Measurements from ENCODE around the gene NCKAP5. TPM values are rescaled to one million over a fixed set of nuclear protein-coding genes. Genes with fewer than 3 reads are reported as not detected.

Gene NCKAP5
- total and polyA plus RNA-seq, 2 experiments from 2014 or later, result 2.2 to 5.5 TPM

GRCh38 chr2:132734961-132735360 is 833.3 kb downstream of the NCKAP5 start:
- Histone ChIP-seq H3K79me2 (no peaks in the 10 kb centered on the region), H4K20me1 (ENCODE audit: insufficient read depth, poor library complexity, severe bottlenecking) (no peaks in the 10 kb centered on the region), H3K27me3 (no peaks in the 10 kb centered on the region), H3K4me1 (ENCODE audit: insufficient read depth) (no peaks in the 10 kb centered on the region), H3K9me2 (replicated peaks; ENCODE audit: insufficient read depth) (no peaks in the 10 kb centered on the region), H3K4me2 (no peak overlapping the region), H3K4me3 (no peak overlapping the region), H3K9me3 (ENCODE audit: low read depth) (no peaks in the 10 kb centered on the region), H3K36me3 (replicated peaks; ENCODE audit: insufficient read depth, low read depth) (no peaks in the 10 kb centered on the region), H3K27ac (no peak overlapping the region), H2AFZ (no peak overlapping the region)
- DNase-seq (ENCODE audit: low spot score), result no peak
- 87% methylated on average over 3 of the region's 3 CpGs for WGBS (ENCODE audit: low lambda C conversion rate, missing lambda C conversion rate)
- TF ChIP-seq, protein P1, sequence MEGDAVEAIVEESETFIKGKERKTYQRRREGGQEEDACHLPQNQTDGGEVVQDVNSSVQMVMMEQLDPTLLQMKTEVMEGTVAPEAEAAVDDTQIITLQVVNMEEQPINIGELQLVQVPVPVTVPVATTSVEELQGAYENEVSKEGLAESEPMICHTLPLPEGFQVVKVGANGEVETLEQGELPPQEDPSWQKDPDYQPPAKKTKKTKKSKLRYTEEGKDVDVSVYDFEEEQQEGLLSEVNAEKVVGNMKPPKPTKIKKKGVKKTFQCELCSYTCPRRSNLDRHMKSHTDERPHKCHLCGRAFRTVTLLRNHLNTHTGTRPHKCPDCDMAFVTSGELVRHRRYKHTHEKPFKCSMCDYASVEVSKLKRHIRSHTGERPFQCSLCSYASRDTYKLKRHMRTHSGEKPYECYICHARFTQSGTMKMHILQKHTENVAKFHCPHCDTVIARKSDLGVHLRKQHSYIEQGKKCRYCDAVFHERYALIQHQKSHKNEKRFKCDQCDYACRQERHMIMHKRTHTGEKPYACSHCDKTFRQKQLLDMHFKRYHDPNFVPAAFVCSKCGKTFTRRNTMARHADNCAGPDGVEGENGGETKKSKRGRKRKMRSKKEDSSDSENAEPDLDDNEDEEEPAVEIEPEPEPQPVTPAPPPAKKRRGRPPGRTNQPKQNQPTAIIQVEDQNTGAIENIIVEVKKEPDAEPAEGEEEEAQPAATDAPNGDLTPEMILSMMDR (IDR thresholded peaks at IDR 0.05; ENCODE audit: poor library complexity), result no peak
- TF ChIP-seq EZH2 (IDR thresholded peaks at IDR 0.05; ENCODE audit: borderline replicate concordance) (no peak), EZH2phosphoT487 (IDR thresholded peaks at IDR 0.05; ENCODE audit: low read depth, severe bottlenecking, unreplicated experiment) (no peak)

- 83% methylated on average over 6 of the region's 6 CpGs for WGBS (ENCODE audit: low lambda C conversion rate, missing lambda C conversion rate)
- Histone ChIP-seq H3K9me3 (ENCODE audit: low read depth) (no peaks in the 10 kb centered on the region), H3K27ac (no peak overlapping the region), H3K4me3 (no peak overlapping the region), H3K9me2 (replicated peaks; ENCODE audit: insufficient read depth) (no peaks in the 10 kb centered on the region), H3K4me2 (no peak overlapping the region), H3K79me2 (no peaks in the 10 kb centered on the region), H3K36me3 (replicated peaks; ENCODE audit: insufficient read depth, low read depth) (no peaks in the 10 kb centered on the region), H3K4me1 (ENCODE audit: insufficient read depth) (no peaks in the 10 kb centered on the region), H3K27me3 (no peaks in the 10 kb centered on the region), H2AFZ (no peak overlapping the region), H4K20me1 (ENCODE audit: insufficient read depth, poor library complexity, severe bottlenecking) (no peaks in the 10 kb centered on the region)
- TF ChIP-seq, protein P1 (IDR thresholded peaks at IDR 0.05; ENCODE audit: poor library complexity), result no peak
- no peak for TF ChIP-seq EZH2 (IDR thresholded peaks at IDR 0.05; ENCODE audit: borderline replicate concordance)
- no peak for TF ChIP-seq EZH2phosphoT487 (IDR thresholded peaks at IDR 0.05; ENCODE audit: low read depth, severe bottlenecking, unreplicated experiment)
- no peak for DNase-seq (ENCODE audit: low spot score)
Measured at GRCh38 chr2:132733094-132733493, 835.2 kb downstream of the NCKAP5 start.

- no peaks in the 10 kb centered on the region for H3K9me3 ChIP-seq (ENCODE audit: low read depth)
- no peak for DNase-seq (ENCODE audit: low spot score)
- H3K27me3 ChIP-seq, result no peaks in the 10 kb centered on the region
- H3K9me2 ChIP-seq (replicated peaks; ENCODE audit: insufficient read depth), result no peaks in the 10 kb centered on the region
- H3K27ac ChIP-seq, result no peak overlapping the region
- no peaks in the 10 kb centered on the region for H3K79me2 ChIP-seq
- WGBS (ENCODE audit: low lambda C conversion rate, missing lambda C conversion rate), result 93% methylated on average over 6 of the region's 6 CpGs
- H3K4me1 ChIP-seq (ENCODE audit: insufficient read depth), result no peaks in the 10 kb centered on the region
- H4K20me1 ChIP-seq (ENCODE audit: insufficient read depth, poor library complexity, severe bottlenecking), result no peaks in the 10 kb centered on the region
- H3K36me3 ChIP-seq (replicated peaks; ENCODE audit: insufficient read depth, low read depth), result no peaks in the 10 kb centered on the region
- no peak overlapping the region for H3K4me2 ChIP-seq
- no peak overlapping the region for H3K4me3 ChIP-seq
- TF ChIP-seq, protein P1 (IDR thresholded peaks at IDR 0.05; ENCODE audit: poor library complexity), result no peak
- no peak overlapping the region for H2AFZ ChIP-seq
Measured at GRCh38 chr2:132732694-132733093, 835.6 kb downstream of the NCKAP5 start.

DNA sequence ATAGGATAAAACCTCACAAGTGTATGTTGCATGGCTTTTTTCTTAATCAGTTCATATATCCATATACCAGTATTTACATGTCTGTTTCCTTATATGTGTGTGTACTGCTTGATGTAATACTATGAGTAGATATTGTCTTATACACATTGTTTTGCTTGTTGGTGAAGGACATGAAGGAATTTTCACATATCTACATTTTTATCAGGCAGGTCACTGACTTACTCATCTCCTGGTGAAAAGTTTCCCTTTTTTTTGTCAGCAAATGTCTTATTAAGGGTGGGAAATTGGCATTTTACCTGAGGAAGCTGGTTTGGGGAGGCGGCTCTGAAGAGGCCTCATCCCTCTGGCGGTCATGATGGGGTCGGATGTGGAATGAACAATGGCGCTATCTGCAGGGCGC is 836.8 kb downstream of the NCKAP5 start:
- Histone ChIP-seq H3K27ac (no peak overlapping the region), H3K4me2 (no peak overlapping the region), H3K9me3 (ENCODE audit: low read depth) (no peaks in the 10 kb centered on the region), H3K9me2 (replicated peaks; ENCODE audit: insufficient read depth) (no peaks in the 10 kb centered on the region), H2AFZ (no peak overlapping the region), H3K36me3 (replicated peaks; ENCODE audit: insufficient read depth, low read depth) (no peaks in the 10 kb centered on the region), H3K79me2 (no peaks in the 10 kb centered on the region), H3K4me1 (ENCODE audit: insufficient read depth) (no peaks in the 10 kb centered on the region), H3K4me3 (no peak overlapping the region), H4K20me1 (ENCODE audit: insufficient read depth, poor library complexity, severe bottlenecking) (no peaks in the 10 kb centered on the region), H3K27me3 (no peaks in the 10 kb centered on the region)
- no peak for TF ChIP-seq EZH2phosphoT487 (IDR thresholded peaks at IDR 0.05; ENCODE audit: low read depth, severe bottlenecking, unreplicated experiment)
- TF ChIP-seq, protein P1 (IDR thresholded peaks at IDR 0.05; ENCODE audit: poor library complexity), result no peak
- TF ChIP-seq EZH2 (IDR thresholded peaks at IDR 0.05; ENCODE audit: borderline replicate concordance), result no peak
- no peak for DNase-seq (ENCODE audit: low spot score)
- 92% methylated on average over 5 of the region's 5 CpGs for WGBS (ENCODE audit: low lambda C conversion rate, missing lambda C conversion rate)
